ENCODE data around the gene ANKHD1. TPM values are rescaled to one million over a fixed set of nuclear protein-coding genes. Genes with fewer than 3 reads are reported as not detected.

Gene ANKHD1
- total and polyA plus RNA-seq, 2 experiments from 2014 or later, result 26.1 to 27.9 TPM

DNA sequence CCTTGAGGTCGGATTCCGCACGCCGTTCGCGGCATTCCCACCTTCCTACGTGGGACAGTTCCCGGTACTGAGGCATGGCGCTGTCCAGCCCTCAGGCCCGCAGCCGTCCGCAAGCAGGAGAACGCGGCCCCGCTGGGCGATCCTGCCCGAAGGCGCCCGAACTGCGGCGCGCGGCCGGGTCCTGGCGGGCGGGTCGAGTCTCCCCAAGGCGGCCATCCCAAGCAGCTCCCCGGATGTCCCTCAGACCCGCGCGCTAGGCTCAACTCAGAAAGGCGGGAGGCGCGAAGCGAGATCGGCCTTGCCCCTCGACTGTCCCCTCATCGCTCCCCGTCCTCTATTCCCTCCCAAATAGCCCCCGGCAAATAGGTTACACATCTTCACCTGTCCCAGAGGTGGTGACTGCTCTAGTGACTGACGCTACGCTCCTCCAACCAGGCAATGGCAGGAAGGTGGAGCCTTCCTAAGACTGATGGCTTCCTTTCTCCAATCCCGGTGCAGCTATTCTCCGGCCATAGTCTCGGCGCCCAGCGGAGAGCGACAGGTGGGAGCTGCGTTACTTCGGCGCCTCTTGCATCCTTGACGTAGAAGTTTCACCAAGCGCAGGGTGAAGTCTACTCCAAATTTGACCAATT, 787 bp upstream of the ANKHD1 start:
- in situ Hi-C loops (cut with MboI), result no loop called here
- H2AFZ ChIP-seq, result peak overlapping the region; percentile 96
- H3K4me3 ChIP-seq, result peak overlapping the region; percentile 91
- no peaks in the 10 kb centered on the region for H3K36me3 ChIP-seq (ENCODE audit: low read depth)
- peaks cover 8% of the 10 kb centered on the region for H3F3A ChIP-seq (ENCODE audit: insufficient read depth)
- 0 out of 2 replicates have a peak, but pooled peaks cover 4% of the 10 kb centered on the region for H4K20me1 ChIP-seq (ENCODE audit: insufficient read depth)
- TF ChIP-seq EZH2phosphoT487 (IDR thresholded peaks at IDR 0.05; ENCODE audit: insufficient read depth, low read depth), result no peak
- no peak for TF ChIP-seq EZH2 (IDR thresholded peaks at IDR 0.05; ENCODE audit: insufficient read depth, poor library complexity, severe bottlenecking)
- H3K9me2 ChIP-seq (ENCODE audit: insufficient read depth), result no peaks in the 10 kb centered on the region
- WGBS, 2 experiments (ENCODE audit: low coverage in 1 of 2, low lambda C conversion rate in 2 of 2, missing lambda C conversion rate in 2 of 2), result 1 to 2% methylated on average over 52 to 54 of the region's 54 CpGs
- peaks cover 40% of the 10 kb centered on the region for H3K79me2 ChIP-seq (ENCODE audit: insufficient read depth)
- peak; percentile 95 for DNase-seq
- H3K4me2 ChIP-seq (ENCODE audit: unreplicated experiment), result peak overlapping the region; percentile 74
- H3K27ac ChIP-seq, result peak overlapping the region; percentile 31
- H3K27me3 ChIP-seq (replicated peaks; ENCODE audit: insufficient read depth), result no peaks in the 10 kb centered on the region
- peak overlapping the region; percentile 54 for H3K9ac ChIP-seq
- no peaks in the 10 kb centered on the region for H3K9me3 ChIP-seq (ENCODE audit: low read depth)
- 0 out of 2 replicates have a peak, but pooled peaks cover 7% of the 10 kb centered on the region for H3K4me1 ChIP-seq (ENCODE audit: insufficient read depth)

- Histone ChIP-seq H2AFZ (peak overlapping the region; percentile 89), H4K20me1 (ENCODE audit: insufficient read depth) (0 out of 2 replicates have a peak, but pooled peaks cover 4% of the 10 kb centered on the region), H3K27ac (peak overlapping the region; percentile 77), H3F3A (ENCODE audit: insufficient read depth) (peaks cover 8% of the 10 kb centered on the region), H3K4me3 (peak overlapping the region; percentile 95), H3K27me3 (replicated peaks; ENCODE audit: insufficient read depth) (no peaks in the 10 kb centered on the region), H3K4me1 (ENCODE audit: insufficient read depth) (0 out of 2 replicates have a peak, but pooled peaks cover 7% of the 10 kb centered on the region), H3K36me3 (ENCODE audit: low read depth) (no peaks in the 10 kb centered on the region), H3K4me2 (ENCODE audit: unreplicated experiment) (peak overlapping the region; percentile 97), H3K9ac (peak overlapping the region; percentile 86), H3K79me2 (ENCODE audit: insufficient read depth) (peaks cover 56% of the 10 kb centered on the region), H3K9me2 (ENCODE audit: insufficient read depth) (no peaks in the 10 kb centered on the region), H3K9me3 (ENCODE audit: low read depth) (no peaks in the 10 kb centered on the region)
- TF ChIP-seq EZH2 (IDR thresholded peaks at IDR 0.05; ENCODE audit: insufficient read depth, poor library complexity, severe bottlenecking) (no peak), EZH2phosphoT487 (IDR thresholded peaks at IDR 0.05; ENCODE audit: insufficient read depth, low read depth) (no peak)
- in situ Hi-C loops (cut with MboI), result no loop called here
- DNase-seq, result peak; percentile 71
- WGBS, 2 experiments (ENCODE audit: low coverage in 1 of 2, low lambda C conversion rate in 2 of 2, missing lambda C conversion rate in 2 of 2), result 5 to 8% methylated on average over 29 to 33 of the region's 36 CpGs
Observed at GRCh38 chr5:140402258-140403074, 833 bp downstream of the ANKHD1 start.

GRCh38 chr5:140403613-140404012, 2.0 kb downstream of the ANKHD1 start:
- in situ Hi-C loops (cut with MboI), result no loop called here
- H3K4me1 ChIP-seq (ENCODE audit: insufficient read depth), result 0 out of 2 replicates have a peak, but pooled peaks cover 7% of the 10 kb centered on the region

GRCh38 chr5:140408750-140409241, 7.2 kb downstream of the ANKHD1 start:
- 36 to 37% methylated on average over 4 of the region's 4 CpGs for WGBS, 2 experiments (ENCODE audit: low coverage in 1 of 2, low lambda C conversion rate in 2 of 2, missing lambda C conversion rate in 2 of 2)
- Histone ChIP-seq H3K27ac (no peak overlapping the region), H2AFZ (no peak overlapping the region), H3K4me1 (ENCODE audit: insufficient read depth) (no peaks in the 10 kb centered on the region), H4K20me1 (ENCODE audit: insufficient read depth) (peaks cover 4% of the 10 kb centered on the region; the same call in 1 of the 2 replicates), H3K9ac (no peak overlapping the region), H3F3A (ENCODE audit: insufficient read depth) (no peaks in the 10 kb centered on the region), H3K36me3 (ENCODE audit: low read depth) (no peaks in the 10 kb centered on the region), H3K27me3 (replicated peaks; ENCODE audit: insufficient read depth) (no peaks in the 10 kb centered on the region), H3K9me3 (ENCODE audit: low read depth) (no peaks in the 10 kb centered on the region), H3K4me2 (ENCODE audit: unreplicated experiment) (no peak overlapping the region), H3K79me2 (ENCODE audit: insufficient read depth) (peaks cover 100% of the 10 kb centered on the region), H3K4me3 (no peak overlapping the region), H3K9me2 (ENCODE audit: insufficient read depth) (no peaks in the 10 kb centered on the region)
- no peak for DNase-seq
- in situ Hi-C loops (cut with MboI), result no loop called here
- TF ChIP-seq EZH2 (IDR thresholded peaks at IDR 0.05; ENCODE audit: insufficient read depth, poor library complexity, severe bottlenecking) (no peak), EZH2phosphoT487 (IDR thresholded peaks at IDR 0.05; ENCODE audit: insufficient read depth, low read depth) (no peak)

More at GRCh38 chr5:140403613-140404012, 2.0 kb downstream of the ANKHD1 start:
- Histone ChIP-seq H3K4me2 (ENCODE audit: unreplicated experiment) (peak overlapping the region; percentile 97), H3K9me3 (ENCODE audit: low read depth) (no peaks in the 10 kb centered on the region), H4K20me1 (ENCODE audit: insufficient read depth) (0 out of 2 replicates have a peak, but pooled peaks cover 4% of the 10 kb centered on the region), H3K79me2 (ENCODE audit: insufficient read depth) (peaks cover 68% of the 10 kb centered on the region), H3K36me3 (ENCODE audit: low read depth) (no peaks in the 10 kb centered on the region), H3K27me3 (replicated peaks; ENCODE audit: insufficient read depth) (no peaks in the 10 kb centered on the region), H3K4me3 (peak overlapping the region; percentile 95), H3K9ac (no peak overlapping the region), H2AFZ (no peak overlapping the region), H3K9me2 (ENCODE audit: insufficient read depth) (no peaks in the 10 kb centered on the region), H3K27ac (no peak overlapping the region), H3F3A (ENCODE audit: insufficient read depth) (peaks cover 8% of the 10 kb centered on the region)
- no peak for TF ChIP-seq EZH2phosphoT487 (IDR thresholded peaks at IDR 0.05; ENCODE audit: insufficient read depth, low read depth)
- no peak for TF ChIP-seq EZH2 (IDR thresholded peaks at IDR 0.05; ENCODE audit: insufficient read depth, poor library complexity, severe bottlenecking)
- WGBS, 2 experiments (ENCODE audit: low coverage in 1 of 2, low lambda C conversion rate in 2 of 2, missing lambda C conversion rate in 2 of 2), result 65 to 66% methylated on average over 5 of the region's 5 CpGs
- no peak for DNase-seq
